ENCODE results near the gene MATCAP1. TPM values are rescaled to one million over a fixed set of nuclear protein-coding genes. Genes with fewer than 3 reads are reported as not detected.

MATCAP1 gene
- total and polyA plus RNA-seq, 2 of the 8 experiments (the other 6 are each of a cell fraction or from before 2014, with no cell fraction given): 22.9 to 27.5 TPM

- H3K9me3 ChIP-seq (ENCODE audit: insufficient read depth in 2 of 2, low read depth in 1 of 2, low read length in 1 of 2): no peaks in the 10 kb centered on the region
- H2BK20ac ChIP-seq (ENCODE audit: low read length): no peak overlapping the region
- no peak overlapping the region for H2BK5ac ChIP-seq (ENCODE audit: low read depth, low read length)
- 7% methylated on average over 11 of the region's 11 CpGs; no CpG with 5 or more reads in 1 of the 2 experiments for WGBS, 2 experiments (ENCODE audit: extremely low coverage in 1 of 2, insufficient coverage in 1 of 2, insufficient read length in 1 of 2, insufficient replicate concordance in 2 of 2, low coverage in 1 of 2, low lambda C conversion rate in 2 of 2, missing lambda C conversion rate in 1 of 2)
- no peak overlapping the region; the same call in 1 of the 2 replicates for H2BK15ac ChIP-seq (ENCODE audit: low read length)
- ChIA-PET POLR2A (ENCODE audit: partially characterized antibody) (interaction anchor here (1.3 to 4.0 kb wide), 5 partner anchors 9 to 32 kb away, joined by 4 to 19 read pairs (median 12); partner anchors contain the start of genes B3GNT9 and HSF4), CTCF (ENCODE audit: partially characterized antibody) (interaction anchor here (1.0 to 9.3 kb wide), 9 partner anchors 10 to 231 kb away, joined by 3 to 151 read pairs (median 5); partner anchors contain the start of genes CES3, ELMO3, FBXL8 and HSF4)
- peak overlapping the region; percentile 73 to 90 (median 85) for H3K4me3 ChIP-seq (ENCODE audit: extremely low read depth in 1 of 4, insufficient read depth in 2 of 4, low read depth in 3 of 4, low read length in 4 of 4)
- no peaks in the 10 kb centered on the region; a peak in 1 of 8 replicates for H3K36me3 ChIP-seq (ENCODE audit: control insufficient read depth in 2 of 4, insufficient read depth in 4 of 4, low read length in 3 of 4)
- no peak overlapping the region for H2BK12ac ChIP-seq (ENCODE audit: low read depth, low read length)
- H4K91ac ChIP-seq (replicated peaks; ENCODE audit: insufficient read length, low read length): no peak overlapping the region
- peaks cover 15% of the 10 kb centered on the region; the same call in 1 of the 2 replicates for H3K23me2 ChIP-seq (ENCODE audit: low read depth, low read length)
- H4K8ac ChIP-seq (ENCODE audit: extremely low read depth, insufficient read depth, low read length): no peak overlapping the region; the same call in 1 of the 2 replicates
- H3K14ac ChIP-seq (ENCODE audit: insufficient read length): no peak overlapping the region
- H3K56ac ChIP-seq (replicated peaks; ENCODE audit: insufficient read length, low read depth, low read length): no peak overlapping the region
- peaks cover 8 to 37% (median 23%) of the 10 kb centered on the region in 4 experiments for H3K27me3 ChIP-seq (replicated peaks in 1 of 4; ENCODE audit: control insufficient read depth in 3 of 4, extremely low read depth in 1 of 4, insufficient read depth in 3 of 4, low read length in 3 of 4)
- H2AFZ ChIP-seq (ENCODE audit: low read length): no peak overlapping the region
- no peak for DNase-seq (ENCODE audit: low read depth in 1 of 2, low spot score in 2 of 2)
- H3K4me2 ChIP-seq (ENCODE audit: insufficient read depth in 1 of 2, low read depth in 2 of 2, low read length in 2 of 2): peak overlapping the region; percentile 67 to 92
- no peaks in the 10 kb centered on the region for H3K79me1 ChIP-seq (ENCODE audit: low read depth, low read length)
- no peak overlapping the region for H2BK120ac ChIP-seq (replicated peaks; ENCODE audit: low read depth, low read length)
- H3K18ac ChIP-seq (ENCODE audit: extremely low read depth, low read length): no peak overlapping the region
- H3K27ac ChIP-seq (ENCODE audit: low read depth, low read length): no peak overlapping the region
- no peak overlapping the region for H2AK5ac ChIP-seq (ENCODE audit: low read depth, low read length)
- TF ChIP-seq CBX8 (IDR thresholded peaks at IDR 0.05; ENCODE audit: borderline replicate concordance, low read depth, low read length) (no peak), TAF1 (IDR thresholded peaks at IDR 0.05; ENCODE audit: low read depth, low read length) (no peak), SIN3A (conservative IDR thresholded peaks at IDR 0.05 in 1 of 2, IDR thresholded peaks at IDR 0.05 in 1 of 2; ENCODE audit: low read depth in 1 of 2, low read length in 2 of 2) (0 out of 4 replicates have a peak, but pooled peaks of 1 of the 2 experiments have one; percentile 37), USF2 (IDR thresholded peaks at IDR 0.05; ENCODE audit: low read length) (no peak), KDM1A (IDR thresholded peaks at IDR 0.05; ENCODE audit: borderline replicate concordance, low read length) (peak; percentile 30; the same call in 1 of the 2 replicates)
- no peak overlapping the region for H4K5ac ChIP-seq (ENCODE audit: insufficient read length, low read depth, low read length)
- H3K79me2 ChIP-seq (ENCODE audit: control insufficient read depth in 1 of 2, insufficient read depth in 2 of 2, low read length in 2 of 2): peaks cover 0 to 5% of the 10 kb centered on the region in 2 experiments; a peak in 1 of 4 replicates
- H3K23ac ChIP-seq (ENCODE audit: insufficient read length): no peak overlapping the region
- no peak overlapping the region for H3K4ac ChIP-seq (replicated peaks; ENCODE audit: insufficient read length, low read depth, low read length)
- peaks cover 2 to 24% of the 10 kb centered on the region in 2 experiments for H4K20me1 ChIP-seq (replicated peaks in 1 of 2; ENCODE audit: control insufficient read depth in 1 of 2, insufficient read depth in 2 of 2, low read length in 2 of 2)
- peaks cover 0 to 21% (median 16%) of the 10 kb centered on the region in 4 experiments; a peak in 5 of 7 replicates for H3K4me1 ChIP-seq (replicated peaks in 1 of 4; ENCODE audit: control insufficient read depth in 3 of 4, insufficient read depth in 4 of 4, low read length in 3 of 4)
- peak overlapping the region in 1 of 4 experiments; percentile 96; a peak in 2 of 7 replicates for H3K9ac ChIP-seq (replicated peaks in 1 of 4; ENCODE audit: extremely low read depth in 1 of 4, low read depth in 3 of 4, low read length in 3 of 4)
- no peak for FAIRE-seq
These were observed 508 bp downstream of the MATCAP1 start for GRCh38 chr16:67183284-67183626.
